Transverse colon (tissue), 3 donors: ENCODE data around the gene CNTN5.

ENCODE experiments used
- EP300 ChIP-seq: sonication (generic); formaldehyde crosslinking; IDR thresholded peaks from one replicate; pipeline ENCODE4 v1.6.1; 2017; ENCODE audit warnings: antibody characterized with exemption, low read depth
- POLR2A ChIP-seq: fragments of 450-650 bp; IDR thresholded peaks from one replicate; pipeline ENCODE4 v1.6.1; 2016; ENCODE audit warnings: antibody characterized with exemption, mild to moderate bottlenecking, moderate library complexity
- TF ChIP-seq, protein P1 (sequence below), 5 experiments: fragments of 200-600 bp in 3 of 5; fragments of 450-650 bp in 2 of 5; sonication (generic) in 3 of 5; IDR thresholded peaks; 1 replicate in 2 of 5; 2 replicates in 3 of 5; pipeline ENCODE4 v1.5.1; 2016 to 2017; ENCODE audit warnings: antibody characterized with exemption in 5 of 5, inconsistent platforms in 3 of 5, mild to moderate bottlenecking in 2 of 5, moderate library complexity in 1 of 5

DNA sequence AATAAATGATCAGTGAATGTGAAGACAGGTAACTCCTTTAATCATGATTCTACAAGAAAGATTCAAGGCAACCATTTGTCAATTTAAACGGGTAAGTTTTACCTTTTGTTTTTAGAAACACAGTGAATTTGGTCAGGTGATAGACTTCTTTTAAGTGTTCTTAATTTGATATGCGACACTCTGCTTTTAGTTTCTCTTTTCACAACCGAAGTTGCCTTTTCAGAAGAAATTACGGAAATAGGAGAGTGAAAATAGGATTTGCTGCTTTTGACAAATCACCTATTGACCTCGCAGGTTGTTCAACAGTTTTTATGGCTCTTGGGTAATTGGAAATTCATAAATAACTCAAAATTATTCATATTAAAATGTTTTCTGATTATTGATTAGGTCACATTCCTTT is 142.1 kb downstream of the CNTN5 start:
- TF ChIP-seq EP300 (no peak), POLR2A (no peak)
- TF ChIP-seq, protein P1, sequence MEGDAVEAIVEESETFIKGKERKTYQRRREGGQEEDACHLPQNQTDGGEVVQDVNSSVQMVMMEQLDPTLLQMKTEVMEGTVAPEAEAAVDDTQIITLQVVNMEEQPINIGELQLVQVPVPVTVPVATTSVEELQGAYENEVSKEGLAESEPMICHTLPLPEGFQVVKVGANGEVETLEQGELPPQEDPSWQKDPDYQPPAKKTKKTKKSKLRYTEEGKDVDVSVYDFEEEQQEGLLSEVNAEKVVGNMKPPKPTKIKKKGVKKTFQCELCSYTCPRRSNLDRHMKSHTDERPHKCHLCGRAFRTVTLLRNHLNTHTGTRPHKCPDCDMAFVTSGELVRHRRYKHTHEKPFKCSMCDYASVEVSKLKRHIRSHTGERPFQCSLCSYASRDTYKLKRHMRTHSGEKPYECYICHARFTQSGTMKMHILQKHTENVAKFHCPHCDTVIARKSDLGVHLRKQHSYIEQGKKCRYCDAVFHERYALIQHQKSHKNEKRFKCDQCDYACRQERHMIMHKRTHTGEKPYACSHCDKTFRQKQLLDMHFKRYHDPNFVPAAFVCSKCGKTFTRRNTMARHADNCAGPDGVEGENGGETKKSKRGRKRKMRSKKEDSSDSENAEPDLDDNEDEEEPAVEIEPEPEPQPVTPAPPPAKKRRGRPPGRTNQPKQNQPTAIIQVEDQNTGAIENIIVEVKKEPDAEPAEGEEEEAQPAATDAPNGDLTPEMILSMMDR (IDR thresholded peaks at IDR 0.05) = no peak
